Hepatocyte (in vitro differentiated cells): ENCODE results near the gene PKD1L1. TPM values are rescaled to one million over a fixed set of nuclear protein-coding genes. Genes with fewer than 3 reads are reported as not detected.
"Not testable (repeated sequence)": the region's sequence is repeated elsewhere in the genome, so short reads cannot be mapped to it uniquely, and the experiment has no call there.

Experiments used
- DNase-seq: peaks from one replicate; pipeline ENCODE4 v3.0.0-alpha.2; 2016; ENCODE audit warnings: low spot score
- H2AFZ ChIP-seq: fragments of 200-600 bp; sonication (generic); 2 replicates; pipeline ENCODE4 v1.6.0; 2016; ENCODE audit warnings: antibody characterized with exemption, mild to moderate bottlenecking
- H3K27ac ChIP-seq: fragments of 200-600 bp; sonication (generic); 2 replicates; pipeline ENCODE4 v1.5.1; 2016; ENCODE audit warnings: mild to moderate bottlenecking
- H3K27me3 ChIP-seq: fragments of 200-600 bp; sonication (generic); 2 replicates; pipeline ENCODE4 v1.6.1; 2016
- H3K36me3 ChIP-seq: fragments of 200-600 bp; sonication (generic); replicated peaks from 2 replicates; pipeline ENCODE4 v1.5.1; 2016; ENCODE audit warnings: low read depth; ENCODE audit not compliant: insufficient read depth
- H3K4me1 ChIP-seq: fragments of 200-600 bp; sonication (generic); 2 replicates; pipeline ENCODE4 v1.5.1; 2016; ENCODE audit warnings: mild to moderate bottlenecking, moderate library complexity; ENCODE audit not compliant: insufficient read depth
- H3K4me2 ChIP-seq: fragments of 200-600 bp; sonication (generic); 2 replicates; pipeline ENCODE4 v1.6.0; 2016
- H3K4me3 ChIP-seq: fragments of 200-600 bp; sonication (generic); 2 replicates; pipeline ENCODE4 v1.5.1; 2016; ENCODE audit warnings: mild to moderate bottlenecking
- H3K79me2 ChIP-seq: fragments of 200-600 bp; sonication (generic); 2 replicates; pipeline ENCODE4 v1.6.0; 2017; ENCODE audit warnings: mild to moderate bottlenecking
- H3K9me2 ChIP-seq: fragments of 200-600 bp; sonication (generic); replicated peaks from 2 replicates; pipeline ENCODE4 v1.6.0; 2017; ENCODE audit warnings: mild to moderate bottlenecking; ENCODE audit not compliant: insufficient read depth
- H3K9me3 ChIP-seq: fragments of 200-600 bp; sonication (generic); 2 replicates; pipeline ENCODE4 v1.5.1; 2016; ENCODE audit warnings: low read depth, mild to moderate bottlenecking
- H4K20me1 ChIP-seq: fragments of 200-600 bp; sonication (generic); 2 replicates; pipeline ENCODE4 v1.6.0; 2016; ENCODE audit warnings: mild to moderate bottlenecking; ENCODE audit not compliant: insufficient read depth, poor library complexity, severe bottlenecking
- CTCF ChIP-seq: fragments of 200-600 bp; sonication (generic); IDR thresholded peaks from 2 replicates; pipeline ENCODE4 v1.5.1; 2016; ENCODE audit warnings: antibody characterized with exemption, mild to moderate bottlenecking; ENCODE audit not compliant: poor library complexity
- EZH2 ChIP-seq: fragments of 200-600 bp; sonication (generic); IDR thresholded peaks from 2 replicates; pipeline ENCODE4 v1.6.1; 2016; ENCODE audit warnings: antibody characterized with exemption, mild to moderate bottlenecking, borderline replicate concordance
- EZH2phosphoT487 ChIP-seq: fragments of 200-600 bp; sonication (generic); IDR thresholded peaks from one replicate; pipeline ENCODE4 v1.6.1; 2018; ENCODE audit warnings: antibody characterized with exemption, mild to moderate bottlenecking, low read depth, moderate library complexity; ENCODE audit not compliant: unreplicated experiment, severe bottlenecking
- WGBS: methylation state at CpG from one replicate; pipeline ENCODE4 v1.1.6; 2016; ENCODE audit warnings: low lambda C conversion rate; ENCODE audit errors: missing lambda C conversion rate; 5-methylcytosine and 5-hydroxymethylcytosine counted together
- polyA plus RNA-seq: library from polyadenylated mRNA; unstranded; fragments of >200 nt; fragmentation: Nextera tagmentation; extraction: Ambion mirVana; gene quantifications from 2 replicates; pipeline ENCODE4 v1.2.1, GENCODE V29; 2016
- total RNA-seq: library from RNA; depleted of rRNA; stranded (reverse); fragments of >200 nt; gene quantifications from 2 replicates; pipeline ENCODE4 v1.2.3, GENCODE V29; 2014

PKD1L1 gene
- total and polyA plus RNA-seq, 2 experiments from 2014 or later: 0.07 TPM

GRCh38 chr7:47757921-47758411 is 190.3 kb downstream of the PKD1L1 start:
- Histone ChIP-seq H3K79me2 (no peaks in the 10 kb centered on the region), H4K20me1 (no peaks in the 10 kb centered on the region), H3K9me2 (no peaks in the 10 kb centered on the region), H3K4me3 (no peak overlapping the region), H3K4me2 (peak overlapping the region; percentile 28), H3K4me1 (peaks cover 30% of the 10 kb centered on the region), H3K36me3 (no peaks in the 10 kb centered on the region), H3K27ac (peak overlapping the region; percentile 93), H3K9me3 (no peaks in the 10 kb centered on the region), H3K27me3 (no peaks in the 10 kb centered on the region), H2AFZ (no peak overlapping the region)
- WGBS: 35% methylated on average over 10 of the region's 10 CpGs
- TF ChIP-seq CTCF: no peak
- no peak for TF ChIP-seq EZH2phosphoT487
- no peak for TF ChIP-seq EZH2
- peak; percentile 70 for DNase-seq

GRCh38 chr7:47756636-47757035 is 191.6 kb downstream of the PKD1L1 start:
- H3K9me2 ChIP-seq: no peaks in the 10 kb centered on the region
- H4K20me1 ChIP-seq: no peaks in the 10 kb centered on the region
- peaks cover 20% of the 10 kb centered on the region for H3K4me1 ChIP-seq
- H3K79me2 ChIP-seq: no peaks in the 10 kb centered on the region
- DNase-seq: no peak
- H3K9me3 ChIP-seq: no peaks in the 10 kb centered on the region
- no peak overlapping the region for H3K4me3 ChIP-seq
- 95% methylated on average over 4 of the region's 4 CpGs for WGBS
- H3K36me3 ChIP-seq: no peaks in the 10 kb centered on the region
- H3K27me3 ChIP-seq: no peaks in the 10 kb centered on the region
- no peak overlapping the region for H3K4me2 ChIP-seq
- peak overlapping the region; percentile 3 for H3K27ac ChIP-seq
- no peak overlapping the region for H2AFZ ChIP-seq
- TF ChIP-seq EZH2 (no peak), EZH2phosphoT487 (no peak), CTCF (no peak)

GRCh38 chr7:47755248-47755647 is 193.0 kb downstream of the PKD1L1 start:
- no peak for DNase-seq
- TF ChIP-seq CTCF: no peak
- Histone ChIP-seq H3K4me2 (no peak overlapping the region), H3K4me3 (no peak overlapping the region), H3K9me3 (no peaks in the 10 kb centered on the region), H3K79me2 (no peaks in the 10 kb centered on the region), H3K4me1 (peaks cover 20% of the 10 kb centered on the region), H3K9me2 (no peaks in the 10 kb centered on the region), H3K27ac (no peak overlapping the region), H3K36me3 (no peaks in the 10 kb centered on the region), H2AFZ (no peak overlapping the region), H4K20me1 (no peaks in the 10 kb centered on the region), H3K27me3 (no peaks in the 10 kb centered on the region)
- 98% methylated on average over 3 of the region's 3 CpGs for WGBS

GRCh38 chr7:47751724-47752123 is 196.5 kb downstream of the PKD1L1 start:
- 94% methylated on average over 5 of the region's 5 CpGs for WGBS
- not testable (repeated sequence) for H3K9me2 ChIP-seq, H2AFZ ChIP-seq, H3K79me2 ChIP-seq, H3K9me3 ChIP-seq, H3K27ac ChIP-seq, H3K4me2 ChIP-seq, DNase-seq, H4K20me1 ChIP-seq, H3K27me3 ChIP-seq, H3K36me3 ChIP-seq, H3K4me3 ChIP-seq, H3K4me1 ChIP-seq
